Dermis microvascular lymphatic vessel endothelial cell (primary cell): ENCODE data around the gene PERM1. TPM values are rescaled to one million over a fixed set of nuclear protein-coding genes. Genes with fewer than 3 reads are reported as not detected.

Experiments used
- DNase-seq, 2 donors: peaks; one replicate each; pipeline versions ENCODE4 v3.0.0 to v3.0.0-alpha.2; 2010; ENCODE audit warnings: low read depth in 2 of 2
- total RNA-seq: library from RNA; depleted of rRNA; stranded (reverse); fragments of >200 nt; gene quantifications from 2 replicates; pipeline ENCODE4 v1.2.1, GENCODE V29; 2014

PERM1 gene
- total RNA-seq, 1 donor from 2014 or later = not detected

DNA sequence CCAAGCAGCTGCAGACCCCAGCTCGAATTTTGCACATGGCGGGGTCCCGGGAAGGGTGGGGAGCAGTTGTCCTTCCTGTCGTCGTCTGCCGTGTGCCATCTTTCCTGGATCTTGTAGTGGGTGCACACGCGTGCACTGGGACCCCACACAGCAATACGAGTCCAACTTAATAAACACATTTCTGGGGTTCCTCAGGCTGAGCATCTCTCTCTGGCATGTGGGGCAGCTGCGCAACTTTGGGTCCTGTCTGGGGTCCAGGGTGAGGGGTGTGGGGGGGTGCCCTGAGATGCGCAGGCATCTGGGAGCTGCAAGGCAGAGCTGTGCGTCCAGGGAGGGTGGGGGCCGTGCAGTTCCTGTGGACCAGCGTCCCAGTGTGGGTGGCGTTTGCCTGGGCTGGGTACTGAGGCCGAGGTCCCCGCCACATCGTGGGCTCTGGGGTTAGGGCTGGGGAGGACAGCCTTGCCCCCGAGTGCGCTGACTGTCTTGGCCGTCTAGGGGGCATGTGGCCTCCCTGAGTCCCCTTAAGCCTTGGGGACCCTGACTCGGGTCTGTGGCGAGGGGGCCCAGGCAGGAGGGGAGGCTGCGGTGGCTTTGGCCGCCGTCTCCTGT lies 16.3 kb downstream of the PERM1 start:
- DNase-seq = no peak

DNA sequence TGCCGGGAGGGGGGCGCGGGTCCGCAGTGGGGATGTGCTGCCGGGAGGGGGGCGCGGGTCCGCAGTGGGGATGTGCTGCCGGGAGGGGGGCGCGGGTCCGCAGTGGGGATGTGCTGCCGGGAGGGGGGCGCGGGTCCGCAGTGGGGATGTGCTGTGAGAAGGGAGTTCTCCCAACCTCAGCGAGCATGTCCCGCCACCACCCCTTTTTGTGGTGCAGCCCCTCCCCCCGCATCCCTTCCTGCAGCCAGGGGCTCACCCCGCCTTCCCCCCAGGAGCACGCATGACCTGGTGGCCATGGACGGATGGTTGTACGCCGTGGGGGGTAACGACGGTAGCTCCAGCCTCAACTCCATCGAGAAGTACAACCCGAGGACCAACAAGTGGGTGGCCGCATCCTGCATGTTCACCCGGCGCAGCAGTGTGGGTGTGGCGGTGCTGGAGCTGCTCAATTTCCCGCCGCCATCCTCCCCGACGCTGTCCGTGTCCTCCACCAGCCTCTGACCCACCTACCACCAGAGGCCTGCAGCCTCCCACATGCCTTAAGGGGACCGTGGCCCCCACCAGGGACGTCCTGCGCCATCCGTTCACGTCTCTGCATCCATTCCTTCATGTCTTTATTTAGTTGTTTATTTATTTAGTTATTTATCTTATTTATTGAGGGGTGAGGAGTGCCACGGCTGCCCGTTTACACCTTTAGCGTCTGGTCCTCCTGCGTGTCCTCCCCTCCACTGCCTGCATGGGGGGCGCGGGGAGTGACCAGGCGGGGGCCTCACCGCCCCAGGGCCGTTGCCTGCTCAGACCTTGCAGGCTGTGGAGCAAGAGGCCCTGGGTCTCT lies 17.0 kb downstream of the PERM1 start:
- no peak for DNase-seq

DNA sequence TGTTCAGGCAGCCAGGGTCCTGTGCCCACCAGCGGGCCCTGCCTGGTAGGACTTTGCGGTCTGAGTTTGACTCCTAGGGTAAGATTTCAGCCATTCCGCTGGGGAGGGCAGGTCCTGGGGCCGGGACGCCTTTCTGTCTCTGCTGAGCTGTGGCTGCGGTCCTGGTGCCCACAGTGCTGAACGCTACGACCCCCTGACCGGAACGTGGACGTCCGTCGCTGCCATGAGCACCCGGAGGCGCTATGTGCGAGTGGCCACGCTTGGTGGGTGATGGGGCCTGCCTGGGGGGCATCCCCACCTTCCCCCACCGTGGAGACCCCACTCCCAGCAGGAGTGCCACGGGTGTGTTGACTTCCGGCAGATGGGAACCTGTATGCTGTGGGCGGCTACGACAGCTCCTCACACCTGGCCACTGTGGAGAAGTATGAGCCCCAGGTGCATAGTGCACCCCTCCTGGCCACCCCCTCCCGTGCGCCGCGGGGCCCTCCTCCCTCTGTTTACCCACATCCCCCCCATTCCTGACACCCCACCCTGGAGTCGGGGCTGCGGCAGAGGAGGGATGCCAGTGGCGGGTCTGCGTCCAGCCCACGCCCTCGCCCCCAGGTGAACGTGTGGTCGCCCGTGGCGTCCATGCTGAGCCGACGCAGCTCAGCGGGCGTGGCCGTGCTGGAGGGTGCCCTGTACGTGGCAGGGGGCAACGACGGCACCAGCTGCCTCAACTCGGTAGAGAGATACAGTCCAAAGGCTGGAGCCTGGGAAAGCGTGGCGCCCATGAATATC lies 18.0 kb downstream of the PERM1 start:
- DNase-seq = no peak

DNA sequence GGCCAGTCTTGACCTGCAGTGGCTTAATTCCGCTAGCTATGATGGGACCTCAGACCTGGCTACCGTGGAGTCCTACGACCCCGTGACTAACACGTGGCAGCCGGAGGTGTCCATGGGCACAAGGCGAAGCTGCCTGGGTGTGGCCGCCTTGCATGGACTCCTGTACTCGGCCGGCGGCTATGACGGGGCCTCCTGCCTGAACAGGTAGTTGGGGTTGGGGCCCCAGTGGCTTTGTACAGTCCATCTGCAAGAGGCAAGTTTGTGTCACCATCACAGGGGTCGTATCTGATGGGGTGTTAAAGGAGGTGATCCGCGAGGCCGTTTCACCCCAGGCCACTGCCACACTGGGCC lies 18.6 kb downstream of the PERM1 start:
- DNase-seq = no peak

DNA sequence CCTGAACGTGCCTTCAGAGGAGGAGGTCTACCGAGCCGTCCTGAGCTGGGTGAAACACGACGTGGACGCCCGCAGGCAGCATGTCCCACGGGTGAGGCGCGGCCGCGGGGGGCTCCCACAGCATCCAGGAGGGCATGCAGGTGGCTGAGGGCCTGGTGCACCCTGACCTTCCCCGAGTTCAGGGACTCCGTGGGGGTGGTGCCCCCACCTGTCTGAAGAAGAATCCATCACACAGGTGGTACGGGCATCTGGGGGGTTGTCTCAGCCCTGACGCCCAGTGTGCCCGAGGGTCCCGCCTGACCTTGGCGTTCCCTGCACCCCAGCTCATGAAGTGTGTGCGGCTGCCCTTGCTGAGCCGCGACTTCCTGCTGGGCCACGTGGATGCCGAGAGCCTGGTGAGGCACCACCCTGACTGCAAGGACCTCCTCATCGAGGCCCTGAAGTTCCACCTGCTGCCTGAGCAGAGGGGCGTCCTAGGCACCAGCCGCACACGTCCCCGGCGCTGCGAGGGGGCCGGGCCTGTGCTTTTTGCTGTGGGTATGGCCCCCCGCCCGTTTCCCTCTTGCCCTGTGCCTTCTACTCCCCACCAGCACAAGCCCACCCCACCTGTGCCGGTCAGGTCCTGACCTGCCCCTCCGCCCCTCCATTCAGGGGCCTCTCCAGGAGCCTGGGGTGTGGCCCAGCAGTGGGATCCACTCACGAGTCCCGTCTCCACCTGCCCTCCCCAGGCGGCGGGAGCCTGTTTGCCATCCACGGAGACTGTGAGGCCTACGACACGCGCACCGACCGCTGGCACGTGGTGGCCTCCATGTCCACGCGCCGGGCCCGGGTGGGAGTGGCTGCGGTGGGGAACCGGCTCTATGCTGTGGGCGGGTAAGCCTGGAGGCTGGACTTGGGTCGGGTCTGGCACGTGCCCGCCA lies 19.3 kb downstream of the PERM1 start:
- no peak for DNase-seq

- no peak for DNase-seq
Observed at GRCh38 chr1:961132-961669, 20.7 kb downstream of the PERM1 start.

DNA sequence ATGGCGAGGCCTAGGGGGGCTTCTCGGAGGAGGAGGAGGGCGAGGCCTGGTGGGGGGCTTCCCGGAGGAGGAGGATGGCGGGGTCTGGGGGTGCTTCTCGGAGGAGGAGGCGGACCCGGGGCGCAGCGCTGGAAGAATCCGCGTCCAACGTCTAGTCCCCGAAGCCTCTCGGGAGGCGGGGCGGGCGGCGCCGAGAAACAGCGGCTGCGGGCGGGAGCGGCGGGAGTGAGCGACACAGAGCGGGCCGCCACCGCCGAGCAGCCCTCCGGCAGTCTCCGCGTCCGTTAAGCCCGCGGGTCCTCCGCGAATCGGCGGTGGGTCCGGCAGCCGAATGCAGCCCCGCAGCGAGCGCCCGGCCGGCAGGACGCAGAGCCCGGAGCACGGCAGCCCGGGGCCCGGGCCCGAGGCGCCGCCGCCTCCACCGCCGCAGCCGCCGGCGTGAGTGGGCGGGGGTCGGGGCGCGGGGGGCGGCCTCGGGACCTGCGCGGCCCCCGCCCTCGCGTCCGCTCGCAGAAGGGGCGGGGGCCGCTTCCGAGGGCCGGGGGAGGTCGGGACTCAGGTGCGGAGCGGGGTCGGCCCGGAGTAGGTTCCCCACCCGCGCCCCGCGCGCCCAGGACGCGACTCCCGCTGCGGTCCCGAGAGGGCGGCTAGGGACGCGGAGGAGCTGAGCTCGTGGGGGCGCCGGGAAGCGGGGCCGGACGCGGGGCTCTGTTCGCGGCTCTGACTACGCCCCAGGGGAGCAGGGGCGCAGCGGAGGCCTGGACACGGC lies 21.3 kb downstream of the PERM1 start, which contains the start of gene KLHL17:
TSS of gene KLHL17 (plus strand) at position 222 of the 769 bp plus-strand sequence. CDS start at position 332, 110 bp downstream.
- peak; percentile 15 to 65 for DNase-seq

DNA sequence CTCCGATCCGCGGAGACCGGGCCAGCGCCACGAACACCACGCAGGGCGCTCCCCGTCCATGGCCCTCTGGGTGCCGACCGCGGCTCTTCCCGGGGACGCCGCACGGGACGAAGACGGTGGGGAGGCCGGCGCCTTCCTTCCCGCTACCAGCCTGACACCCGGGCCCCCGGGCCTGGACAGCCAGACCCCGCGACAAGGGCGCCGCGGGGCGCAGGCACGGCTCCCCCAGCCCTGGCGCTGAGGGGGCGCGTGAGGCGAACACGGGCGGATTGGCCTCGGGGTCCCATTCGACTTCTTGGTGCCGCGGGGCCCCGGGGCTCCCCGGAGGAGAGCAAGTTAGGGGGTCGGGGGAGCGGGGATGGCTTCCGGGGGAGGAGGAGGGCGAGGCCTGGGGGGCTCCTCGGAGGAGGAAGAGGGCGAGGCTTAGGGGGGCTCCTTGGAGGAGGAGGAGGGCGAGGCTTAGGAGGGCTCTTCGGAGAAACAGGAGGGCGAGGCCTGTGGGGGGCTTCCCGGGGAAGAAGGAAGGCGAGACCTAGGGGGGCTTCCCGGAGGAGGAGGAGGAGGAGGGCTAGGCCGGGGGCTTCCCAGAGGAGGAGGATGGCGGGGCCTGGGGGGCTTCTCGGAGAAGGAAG lies 22.0 kb downstream of the PERM1 start:
- DNase-seq = no peak

DNA sequence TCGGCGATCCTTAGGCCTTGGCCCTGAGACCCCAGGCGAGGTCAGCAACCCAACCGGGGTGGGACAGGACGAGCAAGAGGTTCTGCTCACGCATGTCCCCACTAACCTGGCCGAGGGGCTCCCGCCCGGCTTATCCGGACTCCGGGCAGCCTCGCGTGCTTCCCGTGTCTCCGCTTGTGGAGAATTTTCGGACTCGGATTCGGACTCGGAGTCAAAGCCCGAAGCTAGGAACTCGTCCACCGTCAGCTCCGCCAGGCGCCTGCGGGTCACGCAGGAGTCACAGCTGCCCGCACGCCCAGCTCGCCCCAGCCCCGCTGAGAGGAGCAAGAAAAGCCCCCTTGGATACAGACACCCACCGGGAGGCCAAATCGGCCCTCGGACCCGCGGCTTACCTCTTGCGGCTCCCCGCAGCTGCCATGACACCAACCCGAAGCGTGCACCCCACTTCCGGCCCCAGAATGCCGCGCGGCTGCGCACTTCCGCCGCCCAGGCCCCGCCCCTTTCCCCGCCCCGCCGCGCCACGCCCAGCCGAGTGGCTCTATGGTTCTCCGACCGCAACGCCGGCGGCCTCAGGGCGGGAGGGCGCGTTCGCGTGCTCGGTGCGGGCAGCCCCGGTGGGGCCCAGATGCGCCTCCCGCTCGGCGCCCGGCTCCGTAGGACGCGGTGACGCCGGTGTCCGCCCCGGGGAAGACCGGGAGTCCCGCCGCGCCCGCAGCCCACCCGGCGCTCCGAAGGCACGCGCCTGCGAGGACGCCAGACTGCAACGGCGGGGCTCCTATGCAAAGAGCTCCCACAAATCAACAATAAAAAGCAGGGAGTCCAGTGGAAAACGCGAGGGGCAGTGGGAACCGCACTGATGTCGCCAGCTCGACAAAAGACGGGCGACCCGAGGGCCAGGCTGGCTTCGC lies 22.8 kb downstream of the PERM1 start, which contains the start of gene NOC2L:
TSS of gene NOC2L (minus strand) at position 434 of the 908 bp plus-strand sequence. CDS start at position 418, 16 bp downstream.
- DNase-seq = peak; percentile 64 to 87

DNA sequence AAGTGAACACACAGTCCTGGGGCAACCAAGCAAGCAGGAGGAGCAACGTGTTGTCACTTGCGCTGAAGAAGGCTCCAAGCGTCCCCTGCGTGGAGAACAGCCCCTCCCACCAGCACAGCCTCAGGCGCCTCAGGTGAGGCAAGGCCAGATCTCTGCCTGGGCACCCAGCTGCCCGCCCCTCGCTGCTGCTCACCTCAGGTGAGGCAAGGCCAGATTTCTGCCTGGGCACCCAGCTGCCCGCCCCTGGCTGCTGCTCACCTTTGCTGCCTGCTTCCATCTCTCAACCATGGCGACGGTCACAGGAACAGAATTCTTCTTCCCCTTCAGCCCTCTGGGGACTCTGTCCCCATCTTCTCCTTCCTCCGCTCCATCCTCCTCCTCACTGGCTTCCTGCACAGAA lies 25.3 kb downstream of the PERM1 start:
- no peak for DNase-seq

DNA sequence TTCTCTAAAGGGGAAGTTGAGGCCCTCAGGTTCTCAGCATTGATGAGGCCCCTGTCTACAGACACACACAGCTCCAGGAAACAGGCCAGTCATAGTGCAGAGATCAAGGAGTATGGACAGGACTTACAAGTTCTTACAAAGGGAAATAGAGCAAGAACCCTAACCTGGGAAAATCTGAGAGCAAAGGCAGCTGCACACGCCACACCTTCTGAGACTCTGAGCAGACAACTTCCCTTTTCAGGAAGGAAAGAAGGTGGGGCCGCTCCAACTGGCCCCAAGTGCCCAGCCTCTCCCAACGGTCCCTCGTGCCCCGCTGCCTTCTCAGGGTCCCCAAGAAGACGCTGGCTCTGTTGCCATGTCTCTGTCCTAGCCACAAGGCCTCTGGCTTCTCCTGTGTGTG lies 26.4 kb downstream of the PERM1 start:
- no peak for DNase-seq

DNA sequence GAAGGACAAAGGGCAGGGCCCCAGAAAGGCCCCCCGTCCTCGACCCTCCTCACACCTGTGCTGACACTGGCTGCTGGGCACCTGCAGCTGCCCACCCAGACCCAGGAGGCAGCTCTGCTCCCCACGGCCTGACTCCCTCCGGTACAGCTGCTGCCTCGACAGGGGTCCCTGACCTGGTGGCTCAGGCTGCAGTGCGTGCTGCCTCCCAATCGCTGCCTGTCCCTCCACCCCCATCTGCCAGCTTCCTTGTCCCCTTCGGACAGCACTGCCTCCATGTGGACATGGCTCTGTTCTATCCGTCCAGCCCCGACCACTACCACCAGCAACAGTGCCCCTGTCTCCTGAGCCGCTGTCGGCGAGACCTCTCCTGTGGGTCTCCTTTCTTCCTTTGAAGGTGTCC lies 27.0 kb downstream of the PERM1 start:
- no peak for DNase-seq

- DNase-seq = no peak
Observed at GRCh38 chr1:953524-954320, 28.2 kb downstream of the PERM1 start.

- DNase-seq = no peak
Observed at GRCh38 chr1:952603-953002, 29.3 kb downstream of the PERM1 start.

GRCh38 chr1:952201-952600 lies 29.7 kb downstream of the PERM1 start:
- DNase-seq = no peak

DNA sequence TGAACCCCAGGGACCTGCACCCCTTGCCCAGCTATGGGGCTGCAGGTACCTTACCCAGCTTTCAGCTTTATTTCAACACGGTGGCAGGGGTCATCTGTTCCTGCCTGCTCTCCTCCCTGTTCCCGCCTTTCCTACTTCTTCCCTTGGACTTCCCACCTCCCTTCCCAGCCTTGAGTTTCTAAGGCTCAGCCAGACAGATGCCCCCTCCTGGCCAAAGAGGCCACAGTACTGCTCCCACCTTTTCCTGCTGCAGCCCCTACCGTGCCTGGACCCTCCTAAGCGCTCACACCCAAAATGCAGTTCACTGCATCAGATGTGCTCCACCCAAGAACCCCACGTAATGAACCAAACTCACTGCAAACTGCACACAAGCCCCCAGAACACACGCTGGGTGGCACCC lies 30.5 kb downstream of the PERM1 start:
- no peak for DNase-seq

DNA sequence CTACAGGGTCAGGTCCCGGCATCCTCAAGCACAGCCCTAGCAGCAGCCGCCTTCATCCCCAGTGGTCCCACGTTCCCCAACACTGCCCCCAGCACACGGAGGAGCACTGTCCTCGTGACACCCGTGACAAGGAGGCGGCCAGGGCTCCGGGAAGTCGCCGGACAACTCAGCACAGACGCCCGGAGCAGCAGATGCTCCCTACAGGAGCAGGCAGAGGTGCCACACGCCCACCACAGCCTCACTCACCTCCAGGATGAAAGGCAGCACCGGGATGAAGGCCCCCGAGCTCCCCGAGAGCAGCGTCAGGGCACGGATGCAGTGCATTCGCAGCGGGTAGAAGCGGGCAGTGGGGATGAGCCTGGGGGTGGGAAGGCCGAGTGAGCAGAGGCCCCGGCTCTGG lies 31.0 kb downstream of the PERM1 start:
- no peak for DNase-seq

GRCh38 chr1:950268-950667 lies 31.6 kb downstream of the PERM1 start:
- no peak for DNase-seq
